GM19193 (cell line): ENCODE data around the gene THAP11.

Experiments used
- POLR2A ChIP-seq: IDR thresholded peaks from 4 replicates; pipeline ENCODE4 v1.6.1; 2011; ENCODE audit not compliant: insufficient read depth, insufficient read length; ENCODE audit errors: extremely low read depth

The THAP11 gene

DNA sequence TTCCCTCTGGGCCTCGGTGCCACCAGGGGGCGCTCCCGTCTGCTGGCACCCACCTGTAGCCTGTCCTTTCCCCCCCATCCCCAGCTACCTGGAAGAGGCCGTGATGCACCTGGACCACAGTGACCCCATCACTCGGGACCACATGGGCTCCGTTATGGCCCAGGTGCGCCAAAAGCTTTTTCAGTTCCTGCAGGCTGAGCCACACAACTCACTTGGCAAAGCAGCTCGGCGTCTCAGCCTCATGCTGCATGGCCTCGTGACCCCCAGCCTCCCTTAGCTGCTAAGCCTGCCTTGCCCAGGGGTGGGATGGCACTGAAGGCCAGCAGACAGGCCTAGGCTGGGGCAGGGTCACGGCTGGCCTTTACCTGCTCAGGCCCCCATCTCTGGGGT is 41.7 kb downstream of the THAP11 start:
- no peak for TF ChIP-seq POLR2A

DNA sequence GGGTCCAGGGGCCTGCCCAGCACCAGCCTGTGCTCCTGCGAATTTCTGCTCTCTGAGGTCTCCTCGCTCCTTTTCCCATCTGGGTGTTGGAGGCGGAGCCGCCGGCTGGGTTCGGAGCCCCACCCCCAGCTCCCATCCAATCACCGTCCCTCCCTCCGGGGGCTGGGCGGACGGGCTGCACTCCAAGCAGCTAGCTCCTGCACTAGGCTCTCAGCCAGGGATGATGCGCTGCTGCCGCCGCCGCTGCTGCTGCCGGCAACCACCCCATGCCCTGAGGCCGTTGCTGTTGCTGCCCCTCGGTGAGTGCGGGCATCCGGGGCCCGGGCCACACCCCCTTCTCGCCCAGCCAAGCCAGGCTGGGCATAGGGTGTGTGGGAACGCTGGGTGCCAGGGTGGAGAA is 42.6 kb downstream of the THAP11 start, which contains the start of gene NRN1L:
NRN1L (plus strand) TSS at position 202 of the 400 bp plus-strand sequence; CDS start at position 221, 19 bp downstream.
- no peak for TF ChIP-seq POLR2A

DNA sequence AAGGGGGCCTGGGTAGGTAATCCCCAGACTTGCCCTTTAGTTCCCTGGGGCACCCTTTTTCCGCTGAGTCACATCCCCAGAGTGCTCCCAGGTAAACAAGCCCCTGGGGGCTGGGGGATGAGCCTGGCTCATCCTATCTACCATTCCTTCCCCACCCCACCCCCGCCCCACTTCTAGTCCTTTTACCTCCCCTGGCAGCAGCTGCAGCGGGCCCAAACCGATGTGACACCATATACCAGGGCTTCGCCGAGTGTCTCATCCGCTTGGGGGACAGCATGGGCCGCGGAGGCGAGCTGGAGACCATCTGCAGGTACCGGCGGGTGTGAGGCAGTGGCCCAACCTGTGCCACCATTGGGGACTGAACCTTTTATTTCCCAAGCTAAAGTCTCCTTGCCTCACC is 43.4 kb downstream of the THAP11 start:
- no peak for TF ChIP-seq POLR2A

DNA sequence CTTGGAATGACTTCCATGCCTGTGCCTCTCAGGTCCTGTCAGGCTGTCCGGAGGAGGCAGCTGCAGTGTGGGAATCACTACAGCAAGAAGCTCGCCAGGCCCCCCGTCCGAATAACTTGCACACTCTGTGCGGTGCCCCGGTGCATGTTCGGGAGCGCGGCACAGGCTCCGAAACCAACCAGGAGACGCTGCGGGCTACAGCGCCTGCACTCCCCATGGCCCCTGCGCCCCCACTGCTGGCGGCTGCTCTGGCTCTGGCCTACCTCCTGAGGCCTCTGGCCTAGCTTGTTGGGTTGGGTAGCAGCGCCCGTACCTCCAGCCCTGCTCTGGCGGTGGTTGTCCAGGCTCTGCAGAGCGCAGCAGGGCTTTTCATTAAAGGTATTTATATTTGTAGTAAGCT is 43.9 kb downstream of the THAP11 start:
- no peak for TF ChIP-seq POLR2A

DNA sequence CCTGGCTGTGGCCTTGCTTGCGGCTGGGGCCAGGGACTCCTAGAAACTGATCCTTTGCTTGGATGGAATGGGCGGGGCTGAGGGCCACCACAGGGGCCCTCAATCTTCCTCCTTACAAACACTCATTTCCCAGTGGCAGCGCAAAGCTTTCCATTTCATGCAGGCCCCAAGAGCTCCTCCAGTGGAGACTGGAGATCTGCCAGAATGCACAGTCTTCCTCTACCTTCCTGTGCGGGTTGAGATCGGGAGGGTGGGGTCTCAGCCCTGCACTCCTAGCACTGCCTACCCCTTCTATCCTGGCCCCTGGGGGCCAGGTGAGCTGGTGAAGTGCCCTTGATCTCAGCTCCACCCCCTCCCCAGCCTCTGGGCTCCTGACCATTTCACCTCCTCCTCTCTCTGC is 44.3 kb downstream of the THAP11 start:
- no peak for TF ChIP-seq POLR2A

DNA sequence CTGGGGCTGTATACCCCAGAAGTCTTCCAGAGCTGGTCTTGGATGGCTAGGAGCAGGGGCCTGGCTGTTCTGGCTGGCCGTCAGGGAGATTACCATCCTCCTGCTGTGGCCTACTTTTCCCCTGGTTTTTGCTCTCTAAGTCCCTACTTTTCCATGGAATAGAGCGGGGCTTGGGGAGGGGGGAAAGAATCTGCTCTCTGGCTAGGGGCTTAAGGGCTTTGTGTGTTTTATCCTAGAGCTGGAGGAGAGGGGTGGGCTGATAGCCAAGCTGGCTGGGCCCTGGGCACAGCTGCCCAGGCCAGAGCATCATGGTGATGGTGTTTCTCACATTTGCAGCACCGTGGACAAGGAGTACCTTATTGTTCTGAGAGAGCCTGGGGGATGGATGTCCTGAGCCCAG is 46.2 kb downstream of the THAP11 start:
- TF ChIP-seq POLR2A, result no peak

DNA sequence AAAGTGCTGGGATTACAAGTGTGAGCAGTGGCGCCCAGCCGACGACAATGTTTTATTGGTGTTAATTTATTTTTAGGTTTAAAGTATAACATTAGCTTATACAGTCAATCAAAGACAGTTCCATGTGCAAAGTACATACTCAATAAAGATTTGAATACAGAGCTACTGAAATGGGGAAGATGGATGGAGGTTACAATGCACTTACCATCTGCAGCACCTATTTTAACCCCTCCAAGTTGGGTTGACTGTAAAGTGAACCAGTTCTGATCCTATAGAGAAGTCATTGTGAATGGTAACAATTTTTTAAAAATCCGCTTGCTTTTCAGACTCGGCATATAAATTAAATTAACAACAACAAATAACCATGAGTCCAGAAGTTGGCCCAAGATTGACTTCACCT is 50.3 kb downstream of the THAP11 start:
- no peak for TF ChIP-seq POLR2A

DNA sequence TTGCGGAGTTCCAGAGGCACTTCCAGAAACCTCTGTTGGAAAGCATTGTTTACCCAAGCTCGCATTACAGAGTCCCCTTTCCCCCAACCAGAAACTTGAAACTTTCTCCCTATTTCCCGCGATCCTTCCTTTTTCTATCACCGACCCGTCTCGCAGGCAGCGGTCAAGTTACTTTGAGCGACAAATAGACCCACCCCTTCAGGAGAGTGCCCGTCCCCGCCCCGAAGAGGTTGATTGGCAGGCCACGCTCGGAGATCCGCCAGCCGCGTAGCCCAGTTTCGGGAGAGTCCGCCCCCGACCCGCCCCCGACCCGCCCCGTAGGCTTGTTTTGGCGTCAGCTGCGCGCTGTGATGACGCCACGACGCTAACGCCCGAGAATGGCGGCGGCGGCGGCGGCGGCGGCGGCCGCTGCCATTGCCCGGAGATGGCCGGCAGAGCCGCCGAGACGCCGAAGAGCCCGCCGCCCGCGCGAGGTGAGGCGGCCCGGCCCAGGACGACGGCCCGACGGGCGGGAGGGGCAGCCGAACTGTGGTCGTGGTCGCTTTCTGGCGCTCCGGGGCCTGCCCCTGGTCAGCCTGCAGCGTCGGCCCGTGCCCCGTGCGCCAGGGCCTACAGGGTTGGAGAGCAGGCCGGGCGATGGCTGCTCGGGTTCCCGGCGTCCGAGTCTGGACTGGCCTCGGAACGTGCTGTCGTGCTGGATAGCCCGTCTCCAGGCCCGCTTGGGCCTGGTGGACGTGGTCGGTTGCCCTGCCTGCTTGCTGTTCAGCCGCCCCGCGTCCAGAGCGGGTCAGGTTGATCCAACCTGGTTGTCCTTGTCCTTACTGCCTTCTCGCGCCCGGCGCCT is 51.0 kb downstream of the THAP11 start, which contains the start of gene PSKH1:
PSKH1 (plus strand) TSS at position 356 of the 844 bp plus-strand sequence. CDS start 15,496 bp downstream, outside the sequence.
- TF ChIP-seq POLR2A, result peak; percentile 71
